ENCODE results near the gene IL3. TPM values are rescaled to one million over a fixed set of nuclear protein-coding genes. Genes with fewer than 3 reads are reported as not detected.
A peak's percentile ranks its signal among the peaks of the same experiment; 100 is the strongest.

Gene IL3
- total RNA-seq, 3 donors from 2014 or later (not counting 1 experiment from before 2014, with no cell fraction given), result not detected

DNA sequence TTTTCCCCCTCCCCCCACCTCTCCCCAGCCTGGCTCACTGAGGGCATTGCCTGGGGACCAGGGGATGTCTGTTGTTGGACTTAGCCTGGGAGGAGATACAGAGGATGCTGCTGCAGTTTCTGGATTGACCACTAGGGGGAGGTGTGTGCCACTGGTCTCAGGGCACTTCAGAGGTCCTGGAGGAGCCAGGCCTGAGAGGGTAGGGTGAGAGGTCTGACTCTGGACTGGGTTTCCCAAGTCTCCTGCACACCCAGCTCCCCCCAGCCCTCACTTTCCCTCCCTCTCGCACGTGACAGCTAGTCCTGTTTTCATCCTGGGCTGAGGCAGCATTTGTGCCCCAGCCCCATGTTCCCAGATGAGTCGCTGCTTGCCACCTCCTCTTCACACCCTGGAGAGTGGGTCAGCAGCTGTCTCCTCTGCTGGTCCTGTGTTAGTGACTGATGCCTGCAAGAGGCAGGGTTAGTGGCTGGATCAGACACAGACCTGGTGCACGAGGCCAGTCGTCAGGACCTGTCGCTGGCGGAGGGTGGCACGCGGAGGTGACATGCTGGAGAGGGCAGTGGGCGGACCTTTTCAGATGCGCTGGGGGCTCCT, 4.4 kb downstream of the IL3 start:
- intact Hi-C loops (cut with micrococcal nuclease), result loop anchor here (1.0 to 5.0 kb wide), 5 partner anchors 37 to 127 kb away; no protein-coding TSS in a partner anchor
- H3K4me1 Mint-ChIP-seq, result peaks cover 13 to 37% of the 10 kb centered on the region in 2 donors
- H3K27me3 ChIP-seq (ENCODE audit: control insufficient read depth, insufficient read depth, low read length), result no peaks in the 10 kb centered on the region
- no peaks in the 10 kb centered on the region for H3K9me3 Mint-ChIP-seq
- TF ChIP-seq, protein P1, sequence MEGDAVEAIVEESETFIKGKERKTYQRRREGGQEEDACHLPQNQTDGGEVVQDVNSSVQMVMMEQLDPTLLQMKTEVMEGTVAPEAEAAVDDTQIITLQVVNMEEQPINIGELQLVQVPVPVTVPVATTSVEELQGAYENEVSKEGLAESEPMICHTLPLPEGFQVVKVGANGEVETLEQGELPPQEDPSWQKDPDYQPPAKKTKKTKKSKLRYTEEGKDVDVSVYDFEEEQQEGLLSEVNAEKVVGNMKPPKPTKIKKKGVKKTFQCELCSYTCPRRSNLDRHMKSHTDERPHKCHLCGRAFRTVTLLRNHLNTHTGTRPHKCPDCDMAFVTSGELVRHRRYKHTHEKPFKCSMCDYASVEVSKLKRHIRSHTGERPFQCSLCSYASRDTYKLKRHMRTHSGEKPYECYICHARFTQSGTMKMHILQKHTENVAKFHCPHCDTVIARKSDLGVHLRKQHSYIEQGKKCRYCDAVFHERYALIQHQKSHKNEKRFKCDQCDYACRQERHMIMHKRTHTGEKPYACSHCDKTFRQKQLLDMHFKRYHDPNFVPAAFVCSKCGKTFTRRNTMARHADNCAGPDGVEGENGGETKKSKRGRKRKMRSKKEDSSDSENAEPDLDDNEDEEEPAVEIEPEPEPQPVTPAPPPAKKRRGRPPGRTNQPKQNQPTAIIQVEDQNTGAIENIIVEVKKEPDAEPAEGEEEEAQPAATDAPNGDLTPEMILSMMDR (IDR thresholded peaks at IDR 0.05), result peak; percentile 67
- H3K27ac ChIP-seq (ENCODE audit: low read length), result no peak overlapping the region
- peaks cover 27% of the 10 kb centered on the region for H3K4me1 ChIP-seq (ENCODE audit: control insufficient read depth, insufficient read depth, low read length)
- peak overlapping the region in 1 of 2 donors; percentile 9 for H3K27ac Mint-ChIP-seq
- H3K4me3 ChIP-seq (ENCODE audit: low read length), result no peak overlapping the region
- ATAC-seq (peak; percentile 78 to 81 (median 79)), DNase-seq (peak; percentile 76 to 88)
- H3K36me3 ChIP-seq (ENCODE audit: control insufficient read depth, insufficient read depth, low read length), result no peaks in the 10 kb centered on the region
- no peaks in the 10 kb centered on the region for H3K9me3 ChIP-seq (ENCODE audit: control insufficient read depth, insufficient read depth, low read length)
- no peaks in the 10 kb centered on the region for H3K36me3 Mint-ChIP-seq
- WGBS (ENCODE audit: insufficient coverage), result 69% methylated on average over 11 of the region's 11 CpGs
- no peak overlapping the region for H3K4me3 Mint-ChIP-seq
- H3K27me3 Mint-ChIP-seq (ENCODE audit: low read depth in 2 of 2), result no peaks in the 10 kb centered on the region

DNA sequence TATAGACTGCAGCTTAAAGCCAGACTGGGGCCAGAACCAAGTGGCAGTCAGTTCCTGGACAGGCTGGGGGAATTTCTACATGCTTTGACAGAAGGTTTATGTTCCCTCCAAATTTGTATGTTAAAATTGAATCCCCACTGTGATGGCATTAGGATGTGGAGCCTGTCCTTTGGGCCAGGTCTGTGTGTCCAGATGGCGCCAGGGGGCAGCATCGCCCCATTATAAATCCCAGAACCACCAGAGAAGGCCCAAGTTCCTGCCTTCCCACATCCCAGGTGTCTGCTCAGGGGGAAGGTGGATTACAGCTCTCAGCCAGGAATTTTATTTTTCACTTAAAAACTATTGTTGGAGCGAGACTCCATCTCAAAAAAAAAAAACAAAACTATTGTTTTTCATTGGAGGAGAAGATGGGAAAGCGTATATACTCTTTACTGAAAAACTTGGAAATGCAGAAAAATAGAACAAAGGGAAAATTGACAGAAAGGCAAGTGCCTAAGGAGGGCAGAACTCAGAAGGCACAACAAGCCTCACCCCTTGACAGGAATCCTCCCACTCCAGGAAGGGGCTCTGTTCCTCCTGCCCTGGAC, 5.0 kb downstream of the IL3 start:
- Histone ChIP-seq H3K4me1 (ENCODE audit: control insufficient read depth, insufficient read depth, low read length) (peaks cover 32% of the 10 kb centered on the region), H3K27ac (ENCODE audit: low read length) (no peak overlapping the region), H3K9me3 (ENCODE audit: control insufficient read depth, insufficient read depth, low read length) (no peaks in the 10 kb centered on the region), H3K27me3 (ENCODE audit: control insufficient read depth, insufficient read depth, low read length) (no peaks in the 10 kb centered on the region), H3K4me3 (ENCODE audit: low read length) (no peak overlapping the region), H3K36me3 (ENCODE audit: control insufficient read depth, insufficient read depth, low read length) (no peaks in the 10 kb centered on the region)
- H3K4me1 Mint-ChIP-seq, result peaks cover 13 to 37% of the 10 kb centered on the region in 2 donors
- 43% methylated on average over 3 of the region's 4 CpGs for WGBS (ENCODE audit: insufficient coverage)
- no peak overlapping the region for H3K4me3 Mint-ChIP-seq
- peak in 2 of 3 donors; percentile 46 to 58 for ATAC-seq
- no peaks in the 10 kb centered on the region for H3K27me3 Mint-ChIP-seq (ENCODE audit: low read depth in 2 of 2)
- DNase-seq, result peak; percentile 57 to 73
- peak overlapping the region; percentile 19 to 70 for H3K27ac Mint-ChIP-seq
- H3K9me3 Mint-ChIP-seq, result no peaks in the 10 kb centered on the region
- intact Hi-C loops (cut with micrococcal nuclease), result loop anchor here (1.0 to 5.0 kb wide), 3 partner anchors 52 to 127 kb away; no protein-coding TSS in a partner anchor
- TF ChIP-seq, protein P1 (IDR thresholded peaks at IDR 0.05), result no peak
- H3K36me3 Mint-ChIP-seq, result no peaks in the 10 kb centered on the region

DNA sequence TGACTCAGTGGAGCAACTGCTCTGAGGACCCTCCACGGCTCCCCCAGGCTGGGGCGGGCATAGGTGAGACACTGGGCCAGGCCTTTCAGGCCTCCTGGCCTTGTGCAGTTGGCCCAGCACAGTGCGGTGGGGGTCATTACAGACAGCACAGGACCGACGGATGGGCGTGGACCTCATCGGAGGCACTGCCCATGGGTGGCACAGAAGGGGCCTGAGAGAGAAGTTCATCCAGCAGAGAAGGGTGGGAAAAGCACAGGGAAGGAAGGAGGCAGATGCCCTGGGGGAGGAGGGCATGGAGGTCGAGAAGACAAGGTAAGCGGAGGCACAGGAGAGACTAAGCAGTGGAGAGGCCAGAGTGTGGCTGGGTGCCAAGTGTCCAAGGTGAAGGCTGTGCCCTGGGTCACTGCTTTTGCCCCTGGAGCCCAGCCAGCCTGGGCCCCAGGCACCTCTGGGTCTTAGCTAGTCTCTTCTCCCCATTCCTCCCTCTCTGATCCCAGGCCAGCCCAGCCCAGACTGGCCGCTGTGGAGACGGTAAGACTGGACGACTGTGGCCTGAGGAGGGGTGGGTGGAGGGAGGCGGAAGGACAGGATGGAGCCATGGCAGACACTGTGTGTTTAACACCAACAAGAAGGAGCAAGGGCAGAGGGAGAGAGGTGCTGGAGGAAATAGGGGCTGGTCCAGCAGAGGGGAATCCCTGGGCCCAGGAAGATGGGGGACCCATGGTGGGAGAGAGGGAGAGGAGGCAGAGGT, 5.7 kb downstream of the IL3 start:
- intact Hi-C loops (cut with micrococcal nuclease), result loop anchor here (1.0 to 5.0 kb wide), 3 partner anchors 51 to 126 kb away; no protein-coding TSS in a partner anchor
- peaks cover 39% of the 10 kb centered on the region for H3K4me1 ChIP-seq (ENCODE audit: control insufficient read depth, insufficient read depth, low read length)
- no peaks in the 10 kb centered on the region for H3K36me3 Mint-ChIP-seq
- no peaks in the 10 kb centered on the region for H3K9me3 ChIP-seq (ENCODE audit: control insufficient read depth, insufficient read depth, low read length)
- 96% methylated on average over 13 of the region's 13 CpGs for WGBS (ENCODE audit: insufficient coverage)
- no peak overlapping the region for H3K4me3 ChIP-seq (ENCODE audit: low read length)
- peaks cover 13 to 41% of the 10 kb centered on the region in 2 donors for H3K4me1 Mint-ChIP-seq
- no peak overlapping the region for H3K4me3 Mint-ChIP-seq
- H3K27me3 Mint-ChIP-seq (ENCODE audit: low read depth in 2 of 2), result peaks cover 0 to 3% of the 10 kb centered on the region in 2 donors
- no peaks in the 10 kb centered on the region for H3K27me3 ChIP-seq (ENCODE audit: control insufficient read depth, insufficient read depth, low read length)
- peak overlapping the region in 1 of 2 donors; percentile 59 for H3K27ac Mint-ChIP-seq
- H3K27ac ChIP-seq (ENCODE audit: low read length), result no peak overlapping the region
- H3K9me3 Mint-ChIP-seq, result no peaks in the 10 kb centered on the region
- no peaks in the 10 kb centered on the region for H3K36me3 ChIP-seq (ENCODE audit: control insufficient read depth, insufficient read depth, low read length)
- DNase-seq (no peak), ATAC-seq (no peak)
- TF ChIP-seq, protein P1 (IDR thresholded peaks at IDR 0.05), result no peak
